ENCODE measurements around the gene IL19.
"Not testable (repeated sequence)": the region's sequence is repeated elsewhere in the genome, so short reads cannot be mapped to it uniquely, and the experiment has no call there.

Gene IL19

GRCh38 chr1:206834711-206835110 is 64.1 kb downstream of the IL19 start:
- DNase-seq, result no peak

GRCh38 chr1:206835186-206835585 is 64.6 kb downstream of the IL19 start:
- DNase-seq, result no peak

GRCh38 chr1:206836111-206836510 is 65.5 kb downstream of the IL19 start:
- no peak for DNase-seq

GRCh38 chr1:206839006-206839560 is 68.5 kb downstream of the IL19 start:
- no peak for DNase-seq

GRCh38 chr1:206839857-206840256 is 69.3 kb downstream of the IL19 start:
- DNase-seq, result no peak

- no peak for DNase-seq
Observed at GRCh38 chr1:206841609-206842323, 71.2 kb downstream of the IL19 start.

GRCh38 chr1:206842854-206843253 is 72.3 kb downstream of the IL19 start:
- no peak for DNase-seq

- DNase-seq, result no peak
Observed at GRCh38 chr1:206843626-206844025, 73.1 kb downstream of the IL19 start.

GRCh38 chr1:206846487-206846886 is 75.9 kb downstream of the IL19 start:
- DNase-seq, result no peak

- DNase-seq, result no peak
Observed at GRCh38 chr1:206847337-206847834, 76.8 kb downstream of the IL19 start.

- DNase-seq, result no peak
Observed at GRCh38 chr1:206847946-206848345, 77.4 kb downstream of the IL19 start.

- no peak for DNase-seq
Observed at GRCh38 chr1:206850401-206850800, 79.8 kb downstream of the IL19 start.

GRCh38 chr1:206851341-206852010 is 80.9 kb downstream of the IL19 start:
- no peak for DNase-seq

- not testable (repeated sequence) for DNase-seq
Observed at GRCh38 chr1:206852662-206853061, 82.1 kb downstream of the IL19 start.

- DNase-seq, result not testable (repeated sequence)
Observed at GRCh38 chr1:206853696-206854095, 83.1 kb downstream of the IL19 start.

- no peak for DNase-seq
Observed at GRCh38 chr1:206854401-206855129, 84.0 kb downstream of the IL19 start.

- DNase-seq, result no peak
Observed at GRCh38 chr1:206855859-206856258, 85.3 kb downstream of the IL19 start.

GRCh38 chr1:206856674-206857464 is 86.3 kb downstream of the IL19 start:
- peak; percentile 35 for DNase-seq

- no peak for DNase-seq
Observed at GRCh38 chr1:206859082-206859521, 88.5 kb downstream of the IL19 start.

GRCh38 chr1:206860165-206860564 is 89.6 kb downstream of the IL19 start:
- no peak for DNase-seq

- DNase-seq, result no peak
Observed at GRCh38 chr1:206863266-206863665, 92.7 kb downstream of the IL19 start.

GRCh38 chr1:206864939-206865671 is 94.5 kb downstream of the IL19 start, which contains the start of gene IL20:
TSS of gene IL20 (plus strand) at chr1:206865623. CDS start at chr1:206865853, 230 bp downstream.
- peak; percentile 95 for DNase-seq
